Aorta (tissue), 5 donors: Measurements from ENCODE around the gene OR5H15. TPM values are rescaled to one million over a fixed set of nuclear protein-coding genes. Genes with fewer than 3 reads are reported as not detected.
"Not testable (repeated sequence)": the region's sequence is repeated elsewhere in the genome, so short reads cannot be mapped to it uniquely, and the experiment has no call there.

Experiments used
- ATAC-seq: fragments of 200-7000 bp; cut with Tn5 transposase; one replicate; pipeline ENCODE4 v1.9.1; 2022; ENCODE audit warnings: moderate library complexity; ENCODE audit not compliant: low FRiP score
- DNase-seq, 2 donors: peaks; one replicate each; pipeline ENCODE4 v3.0.0-alpha.2; 2020
- H3K27ac ChIP-seq, 2 donors: one replicate each; pipeline ENCODE4 v1.5.1; 2013; ENCODE audit warnings: low read length in 2 of 2, mild to moderate bottlenecking in 2 of 2, moderate library complexity in 2 of 2, control low read depth in 1 of 2, inconsistent platforms in 1 of 2, low read depth in 1 of 2
- H3K27me3 ChIP-seq, 2 donors: one replicate each; pipeline ENCODE4 v1.6.1; 2013; ENCODE audit warnings: control low read depth in 1 of 2, low read length in 1 of 2, mild to moderate bottlenecking in 1 of 2, moderate library complexity in 1 of 2; ENCODE audit not compliant: insufficient read depth in 2 of 2, control insufficient read depth in 1 of 2
- H3K36me3 ChIP-seq, 2 donors: one replicate each; pipeline ENCODE4 v1.6.1; 2013; ENCODE audit warnings: control low read depth in 1 of 2, low read length in 1 of 2, mild to moderate bottlenecking in 1 of 2; ENCODE audit not compliant: insufficient read depth in 2 of 2, control insufficient read depth in 1 of 2
- H3K4me1 ChIP-seq, 2 donors: one replicate each; pipeline ENCODE4 v1.6.1; 2013; ENCODE audit warnings: low read length in 2 of 2, control low read depth in 1 of 2, mild to moderate bottlenecking in 1 of 2, moderate library complexity in 1 of 2; ENCODE audit not compliant: insufficient read depth in 2 of 2, control insufficient read depth in 1 of 2
- H3K4me3 ChIP-seq, 2 donors: one replicate each; pipeline ENCODE4 v1.5.1; 2013; ENCODE audit warnings: low read length in 2 of 2, control low read depth in 1 of 2, mild to moderate bottlenecking in 1 of 2
- H3K9me3 ChIP-seq: one replicate; pipeline ENCODE4 v1.6.1; 2013; ENCODE audit warnings: mild to moderate bottlenecking, low read length; ENCODE audit not compliant: control insufficient read depth
- WGBS, 2 donors: extraction: QIAGEN DNeasy Blood & Tissue Kit; methylation state at CpG; one replicate each; pipeline ENCODE4 v1.1.7; 2013; 5-methylcytosine and 5-hydroxymethylcytosine counted together
- intact Hi-C, 2 donors: fragments of 100-400 bp; cut with DNase I; formaldehyde crosslinking; loops; one replicate each; pipeline versions ENCODE4 v1.14.2 to v1.15.0; 2022
- polyA plus RNA-seq, 2 donors: library from polyadenylated mRNA; stranded (reverse); fragments of 200-250 nt; gene quantifications; one replicate each; pipeline ENCODE4 v1.2.3, GENCODE V29; 2013
- total RNA-seq, 2 donors: library from RNA; stranded (reverse); fragmentation: NEBNext Ultra II Directional; extraction: Animal tissue kit (Norgen Biotek cat#: 25700); gene quantifications; one replicate each; pipeline ENCODE4 v1.2.1, GENCODE V29; 2021
- donor health status: healthy with polysubstance abuse.
- donor health status: Bipolar disorder and iron deficiency.
- donor health status: DM: no; HTN: no; CAD: no.
- donor health status: DM: no; HTN: no; CAD: no.
- donor health status: DM: yes; HTN: yes; CAD: no.

Gene OR5H15
- total and polyA plus RNA-seq, 4 donors: not detected

DNA sequence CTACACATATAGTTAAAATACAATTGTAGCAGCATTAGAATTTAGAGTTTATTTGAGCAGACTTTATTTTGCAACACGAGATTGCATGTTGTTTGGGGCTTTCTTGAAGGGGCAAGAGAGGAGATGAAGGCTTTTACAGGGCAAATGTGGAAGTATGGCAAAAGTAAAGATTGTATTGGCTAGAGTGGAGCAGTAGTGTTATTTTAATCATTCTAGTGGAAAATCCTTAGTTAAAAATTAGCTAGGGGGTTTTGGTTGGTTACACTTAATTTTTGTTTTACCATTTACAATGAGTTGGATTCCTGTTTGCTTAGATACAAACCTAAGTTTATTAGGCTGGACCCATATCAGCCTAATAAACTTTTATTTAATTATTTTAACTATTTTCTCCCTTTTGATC, 4.6 kb downstream of the OR5H15 start:
- intact Hi-C loops: no loop called here
- Histone ChIP-seq H3K4me1 (no peaks in the 10 kb centered on the region), H3K9me3 (no peaks in the 10 kb centered on the region), H3K27ac (no peak overlapping the region), H3K36me3 (no peaks in the 10 kb centered on the region), H3K27me3 (no peaks in the 10 kb centered on the region), H3K4me3 (no peak overlapping the region)
- 51 to 53% methylated on average over 1 of the region's 1 CpG for WGBS, 2 donors
- ATAC-seq: no peak
- DNase-seq: no peak

DNA sequence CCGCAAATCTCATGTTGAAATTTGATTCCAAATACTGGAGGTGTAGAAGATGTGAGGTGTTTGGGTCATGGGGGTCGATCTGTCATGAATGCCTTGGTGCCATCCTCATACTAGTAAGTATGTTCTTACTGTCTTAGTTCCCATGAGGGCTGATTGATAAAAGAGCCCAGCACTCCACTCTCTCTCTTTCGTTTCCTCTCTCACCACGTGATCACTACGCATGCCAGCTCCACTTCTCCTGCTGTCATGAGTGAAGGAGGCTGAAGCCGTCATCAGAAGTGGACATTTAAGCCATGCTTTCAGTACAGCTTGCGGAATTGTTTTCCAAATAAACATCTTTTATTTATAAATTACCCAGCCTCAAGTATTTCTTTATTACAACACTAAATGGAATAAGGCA, 6.1 kb downstream of the OR5H15 start:
- no peak for DNase-seq
- Histone ChIP-seq H3K27me3 (no peaks in the 10 kb centered on the region), H3K4me3 (no peak overlapping the region), H3K9me3 (no peaks in the 10 kb centered on the region), H3K4me1 (no peaks in the 10 kb centered on the region), H3K27ac (no peak overlapping the region), H3K36me3 (no peaks in the 10 kb centered on the region)
- ATAC-seq: no peak
- WGBS, 2 donors: 81 to 85% methylated on average over 7 of the region's 7 CpGs
- intact Hi-C loops: no loop called here

DNA sequence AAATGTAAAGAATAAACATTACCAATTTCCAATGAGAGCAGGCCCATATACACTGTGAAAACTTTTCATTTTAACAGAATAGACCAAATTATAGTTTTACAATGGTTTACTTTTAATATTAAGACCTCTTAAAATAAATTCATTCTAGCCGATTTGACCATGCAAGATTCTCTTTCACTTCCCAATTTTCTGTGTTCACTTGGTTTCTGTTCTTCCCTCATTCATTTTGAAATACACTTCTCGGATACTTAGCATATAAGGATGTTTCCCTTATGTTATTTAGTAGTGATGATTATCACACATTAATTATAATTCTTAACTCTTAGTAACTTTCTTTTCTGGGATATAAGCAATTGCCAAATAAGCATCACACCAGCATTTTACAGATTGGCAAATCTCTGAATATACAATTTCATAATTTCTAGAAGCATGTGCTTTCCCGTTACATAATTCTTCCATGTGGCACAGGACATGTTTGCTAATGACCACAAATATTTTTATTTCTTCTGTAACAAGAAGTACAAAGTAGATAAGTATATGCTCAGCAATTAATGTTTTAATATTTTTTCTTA, 13.9 kb downstream of the OR5H15 start:
- intact Hi-C loops: no loop called here
- ATAC-seq: no peak
- 80 to 86% methylated on average over 3 of the region's 3 CpGs for WGBS, 2 donors

DNA sequence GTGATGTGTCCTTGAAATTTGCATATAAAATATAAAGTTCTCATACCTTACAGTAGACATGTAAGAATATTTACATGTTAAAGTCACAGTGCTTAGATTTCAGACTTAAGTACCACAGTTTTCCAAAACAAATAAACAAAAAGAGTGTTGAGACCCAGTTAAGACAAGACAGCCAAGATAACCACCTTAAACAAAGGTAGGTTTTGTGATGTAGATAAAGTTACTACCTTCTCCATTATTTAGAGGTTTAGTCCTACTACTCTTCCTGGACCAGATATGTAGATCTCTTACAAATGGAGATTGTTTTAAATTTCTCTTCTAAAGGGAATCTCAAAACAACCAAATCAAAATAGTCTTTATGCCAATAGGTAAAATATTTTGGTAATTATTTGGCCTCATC, 15.7 kb downstream of the OR5H15 start:
- H3K4me3 ChIP-seq: no peak overlapping the region

More for the DNA sequence above, 13.9 kb downstream of the OR5H15 start:
- no peak for DNase-seq
- no peak overlapping the region for H3K27ac ChIP-seq
- H3K9me3 ChIP-seq: no peaks in the 10 kb centered on the region
- H3K27me3 ChIP-seq: no peaks in the 10 kb centered on the region
- H3K36me3 ChIP-seq: no peaks in the 10 kb centered on the region
- no peaks in the 10 kb centered on the region for H3K4me1 ChIP-seq
- H3K4me3 ChIP-seq: no peak overlapping the region

DNA sequence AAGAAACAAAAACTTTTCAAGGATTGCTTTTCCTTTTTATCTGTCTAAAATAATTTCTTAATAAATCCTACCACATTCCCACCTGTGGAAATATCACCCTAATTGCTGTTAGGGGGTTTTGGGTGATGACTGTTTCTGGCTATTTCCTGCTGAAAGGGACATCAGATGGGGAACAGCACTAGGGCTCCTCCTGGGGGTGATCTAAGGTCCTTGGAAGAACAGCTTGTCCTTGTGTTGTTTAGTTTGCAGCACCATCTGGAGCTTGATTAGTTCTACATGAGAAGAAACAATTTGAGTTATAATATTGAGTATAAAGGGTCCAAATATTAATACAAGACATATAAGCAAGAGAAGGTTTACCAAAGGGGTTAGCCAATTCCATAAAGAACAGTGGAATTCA, 18.7 kb downstream of the OR5H15 start:
- Histone ChIP-seq H3K9me3 (no peaks in the 10 kb centered on the region), H3K4me3 (no peak overlapping the region), H3K27me3 (no peaks in the 10 kb centered on the region), H3K36me3 (no peaks in the 10 kb centered on the region), H3K4me1 (no peaks in the 10 kb centered on the region), H3K27ac (no peak overlapping the region)
- no peak for ATAC-seq
- DNase-seq: no peak
- intact Hi-C loops: no loop called here

More for the DNA sequence above, 15.7 kb downstream of the OR5H15 start:
- Histone ChIP-seq H3K36me3 (no peaks in the 10 kb centered on the region), H3K27ac (no peak overlapping the region), H3K9me3 (no peaks in the 10 kb centered on the region), H3K27me3 (no peaks in the 10 kb centered on the region), H3K4me1 (no peaks in the 10 kb centered on the region)
- intact Hi-C loops: no loop called here
- DNase-seq (no peak), ATAC-seq (no peak)

DNA sequence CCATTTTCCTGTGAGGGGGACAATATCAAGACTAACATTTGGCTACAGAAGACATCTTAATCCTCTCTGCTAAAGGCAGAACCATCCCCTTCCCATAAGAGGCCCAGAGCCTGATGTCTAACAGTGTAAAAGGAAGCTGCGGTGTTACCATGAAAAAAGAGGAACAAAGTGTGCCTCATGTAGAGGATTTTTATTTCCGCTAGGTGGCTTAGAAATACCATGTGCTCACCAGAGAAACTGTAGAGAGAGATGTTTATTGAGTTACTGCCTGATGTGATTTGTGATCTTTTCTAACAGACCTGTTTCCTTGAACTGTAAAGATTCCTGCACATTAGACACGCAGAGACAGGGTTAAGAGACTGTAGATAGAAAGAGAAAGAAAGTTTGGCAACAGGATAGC, 22.0 kb downstream of the OR5H15 start:
- Histone ChIP-seq H3K4me1 (no peaks in the 10 kb centered on the region), H3K27ac (no peak overlapping the region), H3K4me3 (no peak overlapping the region), H3K27me3 (no peaks in the 10 kb centered on the region), H3K9me3 (no peaks in the 10 kb centered on the region), H3K36me3 (no peaks in the 10 kb centered on the region)
- WGBS, 2 donors: 29 to 43% methylated on average over 3 of the region's 3 CpGs
- DNase-seq (no peak), ATAC-seq (no peak)
- intact Hi-C loops: no loop called here

DNA sequence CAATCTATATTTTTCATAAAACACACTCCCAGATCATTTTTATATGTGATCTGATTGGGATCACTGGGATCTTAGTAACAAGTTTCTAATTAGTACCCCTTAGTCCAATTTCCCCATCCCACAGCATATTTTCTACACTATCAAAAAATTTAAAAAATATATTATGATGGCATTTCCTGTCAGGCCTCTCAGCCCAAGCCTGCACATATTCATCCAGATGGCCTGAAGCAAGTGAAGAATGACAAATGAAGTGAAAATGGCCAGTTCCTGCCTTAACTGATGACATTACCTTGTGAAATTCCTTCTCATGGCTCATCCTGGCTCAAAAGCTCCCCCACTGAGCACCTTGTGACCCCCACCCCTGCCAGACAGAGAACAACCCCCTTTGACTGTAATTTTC, 24.4 kb downstream of the OR5H15 start:
- H3K36me3 ChIP-seq, H3K27me3 ChIP-seq, H3K9me3 ChIP-seq, ATAC-seq, intact Hi-C loops, H3K27ac ChIP-seq, H3K4me1 ChIP-seq, H3K4me3 ChIP-seq, DNase-seq: not testable (repeated sequence)

DNA sequence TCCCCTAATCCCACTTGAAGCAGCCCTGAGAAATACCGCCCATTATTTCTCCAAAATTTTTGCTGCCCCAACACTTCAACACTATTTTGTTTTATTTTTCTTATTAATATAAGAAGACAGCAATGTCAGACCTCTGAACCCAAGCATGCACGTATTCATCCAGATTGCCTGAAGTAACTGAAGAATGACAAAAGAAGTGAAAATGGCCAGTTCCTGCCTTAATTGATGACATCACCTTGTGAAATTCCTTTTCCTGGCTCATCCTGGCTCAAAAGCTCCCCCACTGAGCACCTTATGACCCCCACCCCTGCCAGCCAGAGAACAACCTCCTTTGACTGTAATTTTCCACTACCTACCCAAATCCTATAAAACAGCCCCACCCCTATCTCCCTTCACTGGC, 29.8 kb downstream of the OR5H15 start:
- intact Hi-C loops, H3K36me3 ChIP-seq, DNase-seq, H3K4me3 ChIP-seq, H3K9me3 ChIP-seq, ATAC-seq, H3K4me1 ChIP-seq, H3K27ac ChIP-seq, H3K27me3 ChIP-seq: not testable (repeated sequence)
- WGBS, 2 donors: 61 to 74% methylated on average over 2 of the region's 2 CpGs

DNA sequence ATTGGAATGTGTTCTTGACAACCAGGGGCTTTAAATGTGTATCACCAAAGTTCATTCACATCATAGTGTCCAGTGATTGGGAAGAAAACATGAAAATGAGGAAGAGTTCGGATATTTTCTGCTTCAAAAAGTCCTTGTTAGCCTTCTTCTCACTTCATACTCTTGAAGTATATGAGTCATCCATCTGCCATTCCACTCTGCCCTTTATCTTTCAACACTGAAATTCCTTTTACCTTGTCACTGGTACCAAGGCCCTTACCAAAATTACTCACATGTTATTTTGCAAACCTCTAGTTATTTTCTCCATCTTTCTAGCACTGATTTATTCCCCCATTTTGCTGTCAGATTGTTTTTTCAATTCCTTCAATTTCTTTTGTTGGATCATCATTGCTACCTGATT, 32.5 kb downstream of the OR5H15 start:
- Histone ChIP-seq H3K27ac (no peak overlapping the region), H3K4me1 (no peaks in the 10 kb centered on the region), H3K36me3 (no peaks in the 10 kb centered on the region), H3K27me3 (no peaks in the 10 kb centered on the region), H3K4me3 (no peak overlapping the region), H3K9me3 (peaks cover 2% of the 10 kb centered on the region)
- 45 to 47% methylated on average over 1 of the region's 1 CpG for WGBS, 2 donors
- intact Hi-C loops: no loop called here
- no peak for DNase-seq
- no peak for ATAC-seq
